ENCODE data around the gene ADGRA3. TPM values are rescaled to one million over a fixed set of nuclear protein-coding genes. Genes with fewer than 3 reads are reported as not detected.

ADGRA3 gene
- total and polyA plus RNA-seq, 2 experiments from 2014 or later: 16.2 to 73.9 TPM

DNA sequence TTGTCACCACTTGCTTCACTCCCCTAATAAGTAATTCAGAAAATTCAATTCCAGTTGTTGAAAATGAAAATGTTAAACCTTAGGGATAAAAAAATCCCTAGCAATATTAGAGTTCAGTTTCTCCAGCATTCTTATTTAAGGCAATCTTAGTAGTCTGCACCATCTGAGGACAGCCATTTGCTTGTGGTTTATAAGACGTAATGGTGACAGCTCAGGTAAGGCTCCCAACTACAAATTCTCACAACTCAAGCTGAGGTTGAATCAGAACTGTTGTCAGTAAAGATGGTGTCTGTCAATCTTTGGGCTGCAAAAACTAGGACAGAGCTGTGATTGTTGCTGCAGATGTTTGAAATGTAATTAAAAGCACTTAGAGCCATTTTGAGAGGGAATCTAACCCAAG lies 16.3 kb upstream of the ADGRA3 start:
- no peaks in the 10 kb centered on the region for H4K20me1 ChIP-seq (replicated peaks; ENCODE audit: insufficient read depth)
- Mint-ChIP-seq H3K4me1 (no peaks in the 10 kb centered on the region; the same call in 2 of the 3 replicates), H3K27me3 (ENCODE audit: insufficient read depth, low read depth, poor library complexity) (no peaks in the 10 kb centered on the region), H3K36me3 (ENCODE audit: low read depth) (peaks cover 20% of the 10 kb centered on the region), H3K4me3 (no peak overlapping the region), H3K27ac (no peak overlapping the region), H3K9me3 (peaks cover 43% of the 10 kb centered on the region)
- H2AFZ ChIP-seq: no peak overlapping the region
- TF ChIP-seq ZNF114 (CRISPR knock-in tag; IDR thresholded peaks at IDR 0.05): no peak
- TF ChIP-seq, protein P1, sequence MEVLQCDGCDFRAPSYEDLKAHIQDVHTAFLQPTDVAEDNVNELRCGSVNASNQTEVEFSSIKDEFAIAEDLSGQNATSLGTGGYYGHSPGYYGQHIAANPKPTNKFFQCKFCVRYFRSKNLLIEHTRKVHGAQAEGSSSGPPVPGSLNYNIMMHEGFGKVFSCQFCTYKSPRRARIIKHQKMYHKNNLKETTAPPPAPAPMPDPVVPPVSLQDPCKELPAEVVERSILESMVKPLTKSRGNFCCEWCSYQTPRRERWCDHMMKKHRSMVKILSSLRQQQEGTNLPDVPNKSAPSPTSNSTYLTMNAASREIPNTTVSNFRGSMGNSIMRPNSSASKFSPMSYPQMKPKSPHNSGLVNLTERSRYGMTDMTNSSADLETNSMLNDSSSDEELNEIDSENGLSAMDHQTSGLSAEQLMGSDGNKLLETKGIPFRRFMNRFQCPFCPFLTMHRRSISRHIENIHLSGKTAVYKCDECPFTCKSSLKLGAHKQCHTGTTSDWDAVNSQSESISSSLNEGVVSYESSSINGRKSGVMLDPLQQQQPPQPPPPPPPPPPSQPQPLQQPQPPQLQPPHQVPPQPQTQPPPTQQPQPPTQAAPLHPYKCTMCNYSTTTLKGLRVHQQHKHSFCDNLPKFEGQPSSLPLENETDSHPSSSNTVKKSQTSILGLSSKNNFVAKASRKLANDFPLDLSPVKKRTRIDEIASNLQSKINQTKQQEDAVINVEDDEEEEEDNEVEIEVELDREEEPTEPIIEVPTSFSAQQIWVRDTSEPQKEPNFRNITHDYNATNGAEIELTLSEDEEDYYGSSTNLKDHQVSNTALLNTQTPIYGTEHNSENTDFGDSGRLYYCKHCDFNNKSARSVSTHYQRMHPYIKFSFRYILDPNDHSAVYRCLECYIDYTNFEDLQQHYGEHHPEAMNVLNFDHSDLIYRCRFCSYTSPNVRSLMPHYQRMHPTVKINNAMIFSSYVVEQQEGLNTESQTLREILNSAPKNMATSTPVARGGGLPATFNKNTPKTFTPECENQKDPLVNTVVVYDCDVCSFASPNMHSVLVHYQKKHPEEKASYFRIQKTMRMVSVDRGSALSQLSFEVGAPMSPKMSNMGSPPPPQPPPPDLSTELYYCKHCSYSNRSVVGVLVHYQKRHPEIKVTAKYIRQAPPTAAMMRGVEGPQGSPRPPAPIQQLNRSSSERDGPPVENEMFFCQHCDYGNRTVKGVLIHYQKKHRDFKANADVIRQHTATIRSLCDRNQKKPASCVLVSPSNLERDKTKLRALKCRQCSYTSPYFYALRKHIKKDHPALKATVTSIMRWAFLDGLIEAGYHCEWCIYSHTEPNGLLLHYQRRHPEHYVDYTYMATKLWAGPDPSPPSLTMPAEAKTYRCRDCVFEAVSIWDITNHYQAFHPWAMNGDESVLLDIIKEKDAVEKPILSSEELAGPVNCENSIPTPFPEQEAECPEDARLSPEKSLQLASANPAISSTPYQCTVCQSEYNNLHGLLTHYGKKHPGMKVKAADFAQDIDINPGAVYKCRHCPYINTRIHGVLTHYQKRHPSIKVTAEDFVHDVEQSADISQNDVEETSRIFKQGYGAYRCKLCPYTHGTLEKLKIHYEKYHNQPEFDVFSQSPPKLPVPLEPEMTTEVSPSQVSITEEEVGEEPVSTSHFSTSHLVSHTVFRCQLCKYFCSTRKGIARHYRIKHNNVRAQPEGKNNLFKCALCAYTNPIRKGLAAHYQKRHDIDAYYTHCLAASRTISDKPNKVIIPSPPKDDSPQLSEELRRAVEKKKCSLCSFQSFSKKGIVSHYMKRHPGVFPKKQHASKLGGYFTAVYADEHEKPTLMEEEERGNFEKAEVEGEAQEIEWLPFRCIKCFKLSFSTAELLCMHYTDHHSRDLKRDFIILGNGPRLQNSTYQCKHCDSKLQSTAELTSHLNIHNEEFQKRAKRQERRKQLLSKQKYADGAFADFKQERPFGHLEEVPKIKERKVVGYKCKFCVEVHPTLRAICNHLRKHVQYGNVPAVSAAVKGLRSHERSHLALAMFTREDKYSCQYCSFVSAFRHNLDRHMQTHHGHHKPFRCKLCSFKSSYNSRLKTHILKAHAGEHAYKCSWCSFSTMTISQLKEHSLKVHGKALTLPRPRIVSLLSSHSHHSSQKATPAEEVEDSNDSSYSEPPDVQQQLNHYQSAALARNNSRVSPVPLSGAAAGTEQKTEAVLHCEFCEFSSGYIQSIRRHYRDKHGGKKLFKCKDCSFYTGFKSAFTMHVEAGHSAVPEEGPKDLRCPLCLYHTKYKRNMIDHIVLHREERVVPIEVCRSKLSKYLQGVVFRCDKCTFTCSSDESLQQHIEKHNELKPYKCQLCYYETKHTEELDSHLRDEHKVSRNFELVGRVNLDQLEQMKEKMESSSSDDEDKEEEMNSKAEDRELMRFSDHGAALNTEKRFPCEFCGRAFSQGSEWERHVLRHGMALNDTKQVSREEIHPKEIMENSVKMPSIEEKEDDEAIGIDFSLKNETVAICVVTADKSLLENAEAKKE (CRISPR knock-in tag; IDR thresholded peaks at IDR 0.05): no peak
- TF ChIP-seq, protein P2, sequence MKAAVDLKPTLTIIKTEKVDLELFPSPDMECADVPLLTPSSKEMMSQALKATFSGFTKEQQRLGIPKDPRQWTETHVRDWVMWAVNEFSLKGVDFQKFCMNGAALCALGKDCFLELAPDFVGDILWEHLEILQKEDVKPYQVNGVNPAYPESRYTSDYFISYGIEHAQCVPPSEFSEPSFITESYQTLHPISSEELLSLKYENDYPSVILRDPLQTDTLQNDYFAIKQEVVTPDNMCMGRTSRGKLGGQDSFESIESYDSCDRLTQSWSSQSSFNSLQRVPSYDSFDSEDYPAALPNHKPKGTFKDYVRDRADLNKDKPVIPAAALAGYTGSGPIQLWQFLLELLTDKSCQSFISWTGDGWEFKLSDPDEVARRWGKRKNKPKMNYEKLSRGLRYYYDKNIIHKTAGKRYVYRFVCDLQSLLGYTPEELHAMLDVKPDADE (IDR thresholded peaks at IDR 0.05): no peak
- no peak for TF ChIP-seq CREB1 (CRISPR knock-in tag; IDR thresholded peaks at IDR 0.05; ENCODE audit: low read depth)
- TF ChIP-seq EZH2phosphoT487 (IDR thresholded peaks at IDR 0.05; ENCODE audit: unreplicated experiment): no peak
- TF ChIP-seq POLR2AphosphoS5 (IDR thresholded peaks at IDR 0.05; ENCODE audit: low read depth): no peak
- TF ChIP-seq EZH2 (IDR thresholded peaks at IDR 0.05; ENCODE audit: low read depth, unreplicated experiment): no peak
- H3K27me3 ChIP-seq (ENCODE audit: insufficient read depth): no peaks in the 10 kb centered on the region
- H3K9me2 ChIP-seq (ENCODE audit: insufficient read depth): peaks cover 8% of the 10 kb centered on the region; the same call in 1 of the 2 replicates
- H3K4me2 ChIP-seq: no peak overlapping the region
- H3F3A ChIP-seq (replicated peaks; ENCODE audit: low read depth): no peaks in the 10 kb centered on the region
- no peak overlapping the region for H3K4me3 ChIP-seq
- no peak overlapping the region for H3K27ac ChIP-seq (ENCODE audit: low read depth)
- no peaks in the 10 kb centered on the region for H3K4me1 ChIP-seq (ENCODE audit: insufficient read depth)
- H3K79me2 ChIP-seq (replicated peaks; ENCODE audit: insufficient read depth): no peaks in the 10 kb centered on the region
- DNase-seq (ENCODE audit: low spot score) (no peak), ATAC-seq (no peak)
- no peaks in the 10 kb centered on the region for H3K36me3 ChIP-seq (ENCODE audit: insufficient read depth)

Data from GM23338 (cell line).